GM12878 (cell line): ENCODE measurements around the gene IL15. TPM values are rescaled to one million over a fixed set of nuclear protein-coding genes. Genes with fewer than 3 reads are reported as not detected.

Experiments used
- ATAC-seq: fragments of 200-7000 bp; cut with Tn5 transposase; 3 replicates; pipeline ENCODE4 v1.9.1; 2020; ENCODE audit warnings: mild to moderate bottlenecking, moderate library complexity
- BruUV-seq: library from RNA; stranded (reverse); fragments of 400-500 nt; replicated peaks from 2 replicates; lab custom pipeline; 2021; lab: Mats Ljungman, UMichigan
- CTCF ChIA-PET: fragments of 300-600 bp; sonication (Branson Sonifier 250); formaldehyde crosslinking; extraction: SDS; loops from one replicate; lab custom pipeline; 2021; ENCODE audit warnings: inconsistent platforms; lab: Yijun Ruan, JAX
- POLR2A ChIA-PET: fragments of 350-600 bp; formaldehyde crosslinking; extraction: SDS; loops from one replicate; lab custom pipeline; 2021; ENCODE audit warnings: inconsistent platforms; lab: Charles Lee
- RAD21 ChIA-PET: fragments of 300-600 bp; sonication (Branson Sonifier 250); formaldehyde crosslinking; loops from one replicate; lab custom pipeline; 2023; ENCODE audit warnings: antibody characterized with exemption; ENCODE audit not compliant: unreplicated experiment; lab: Charles Lee
- SMC1A ChIA-PET: fragments of 300-600 bp; sonication (Branson Sonifier 250); formaldehyde crosslinking; loops from one replicate; lab custom pipeline; 2023; ENCODE audit not compliant: unreplicated experiment, uncharacterized antibody; lab: Charles Lee
- DNase-seq: peaks from one replicate; pipeline ENCODE4 v3.0.0-alpha.2; 2011; ENCODE audit warnings: low read depth, low spot score
- FAIRE-seq: peaks from 3 replicates; lab custom pipeline; 2011; peaks lifted over from hg19 to GRCh38; lab: Jason Lieb, UNC
- H2AFZ ChIP-seq: 2 replicates; pipeline ENCODE4 v1.6.0; 2011; ENCODE audit warnings: low read depth, low read length, control low read depth; ENCODE audit not compliant: control insufficient read depth
- H3K27ac ChIP-seq: 2 replicates; pipeline ENCODE4 v1.5.1; 2011; ENCODE audit warnings: control low read depth; ENCODE audit not compliant: control insufficient read depth, insufficient read depth
- H3K27me3 ChIP-seq, 2 experiments: replicated peaks in 1 of 2; 2 replicates each; pipeline versions ENCODE4 v1.6.0 to v1.6.1; 2011; ENCODE audit warnings: low read length in 1 of 2; ENCODE audit not compliant: control insufficient read depth in 2 of 2, insufficient read depth in 2 of 2
- H3K36me3 ChIP-seq, 2 experiments: 2 replicates each; pipeline ENCODE4 v1.5.1; 2011; ENCODE audit warnings: low read length in 1 of 2; ENCODE audit not compliant: control insufficient read depth in 2 of 2, insufficient read depth in 2 of 2
- H3K4me1 ChIP-seq: 2 replicates; pipeline ENCODE4 v1.6.1; 2011; ENCODE audit warnings: mild to moderate bottlenecking, low read length, moderate library complexity, mixed read lengths; ENCODE audit not compliant: control insufficient read depth, insufficient read depth
- H3K4me2 ChIP-seq: 2 replicates; pipeline ENCODE4 v1.6.0; 2011; ENCODE audit warnings: control low read depth; ENCODE audit not compliant: control insufficient read depth, insufficient read depth
- H3K4me3 ChIP-seq: fragments of 200-600 bp; sonication (generic); 2 replicates; pipeline ENCODE4 v1.5.1; 2016
- H3K79me2 ChIP-seq: 2 replicates; pipeline ENCODE4 v1.6.0; 2011; ENCODE audit warnings: low read length; ENCODE audit not compliant: control insufficient read depth, insufficient read depth
- H3K9ac ChIP-seq: 2 replicates; pipeline ENCODE4 v1.8.0; 2011; ENCODE audit warnings: low read length, control low read depth, mixed read lengths; ENCODE audit not compliant: control insufficient read depth, insufficient read depth
- H3K9me3 ChIP-seq: replicated peaks from 3 replicates; pipeline ENCODE4 v1.5.1; 2011; ENCODE audit warnings: mild to moderate bottlenecking, low read length; ENCODE audit not compliant: control insufficient read depth, insufficient read depth
- H4K20me1 ChIP-seq: 2 replicates; pipeline ENCODE4 v1.6.0; 2011; ENCODE audit not compliant: control insufficient read depth, insufficient read depth
- CEBPB ChIP-seq, 2 experiments: fragments of 150-350 bp in 1 of 2; IDR thresholded peaks; 2 replicates each; pipeline ENCODE4 v1.6.1; 2012 to 2014; ENCODE audit warnings: low read depth in 2 of 2, low read length in 2 of 2, borderline replicate concordance in 1 of 2, inconsistent platforms in 1 of 2
- CREB1 ChIP-seq: IDR thresholded peaks from 2 replicates; pipeline ENCODE4 v1.6.1; 2012; ENCODE audit warnings: low read depth, mild to moderate bottlenecking, inconsistent platforms
- GATAD2B ChIP-seq: fragments of 450-650 bp; conservative IDR thresholded peaks from 2 replicates; pipeline ENCODE4 v1.6.1; 2017; ENCODE audit warnings: low read depth, mild to moderate bottlenecking, moderate library complexity
- IKZF1 ChIP-seq: fragments of 450-650 bp; conservative IDR thresholded peaks from 2 replicates; pipeline ENCODE4 v1.6.1; 2017; ENCODE audit warnings: antibody characterized with exemption, mild to moderate bottlenecking
- JUNB ChIP-seq: IDR thresholded peaks from 2 replicates; pipeline ENCODE4 v1.6.1; 2016; ENCODE audit warnings: antibody characterized with exemption, mild to moderate bottlenecking
- LARP7 ChIP-seq: fragments of 450-650 bp; IDR thresholded peaks from 2 replicates; pipeline ENCODE4 v1.6.1; 2017; ENCODE audit warnings: mild to moderate bottlenecking
- NFIC ChIP-seq: IDR thresholded peaks from 2 replicates; pipeline ENCODE4 v1.6.1; 2012; ENCODE audit warnings: low read depth, mild to moderate bottlenecking, inconsistent platforms, low read length, moderate library complexity
- NR2C2 ChIP-seq: IDR thresholded peaks from 2 replicates; pipeline ENCODE4 v1.6.1; 2011; ENCODE audit warnings: borderline replicate concordance, low read depth; ENCODE audit not compliant: control insufficient read depth, insufficient read length
- RELA ChIP-seq: fragments of 450-650 bp; IDR thresholded peaks from 2 replicates; pipeline ENCODE4 v1.8.0; 2014; ENCODE audit warnings: borderline replicate concordance; ENCODE audit not compliant: partially characterized antibody
- SMAD5 ChIP-seq: IDR thresholded peaks from 2 replicates; pipeline ENCODE4 v1.6.1; 2016; ENCODE audit warnings: antibody characterized with exemption, low read depth
- SREBF2 ChIP-seq: IDR thresholded peaks from 2 replicates; pipeline ENCODE4 v1.6.1; 2012; ENCODE audit warnings: mild to moderate bottlenecking, low read length
- TAF1 ChIP-seq: IDR thresholded peaks from 2 replicates; pipeline ENCODE4 v1.6.1; 2011; ENCODE audit warnings: mild to moderate bottlenecking, low read depth, low read length, borderline replicate concordance
- ZBED1 ChIP-seq: IDR thresholded peaks from 2 replicates; pipeline ENCODE4 v1.6.1; 2016; ENCODE audit warnings: borderline replicate concordance
- ZSCAN29 ChIP-seq: fragments of 450-650 bp; IDR thresholded peaks from 2 replicates; pipeline ENCODE4 v1.6.1; 2017; ENCODE audit warnings: mild to moderate bottlenecking, moderate library complexity
- WGBS: methylation state at CpG from one replicate; pipeline ENCODE4 v1.1.6; 2016; ENCODE audit warnings: low lambda C conversion rate; ENCODE audit not compliant: insufficient replicate concordance, insufficient coverage; ENCODE audit errors: missing lambda C conversion rate; 5-methylcytosine and 5-hydroxymethylcytosine counted together
- in situ Hi-C: fragments of 300-500 bp; cut with MboI; formaldehyde crosslinking; loops from 9 replicates; pipeline ENCODE4 v1.14.3; 2018; ENCODE audit warnings: mixed read lengths
- intact Hi-C: fragments of 100-400 bp; cut with micrococcal nuclease; formaldehyde crosslinking; loops from one replicate; pipeline ENCODE4 v1.14.2; 2022; ENCODE audit not compliant: unreplicated experiment
- polyA plus RNA-seq, 11 experiments: library from polyadenylated mRNA; depleted of rRNA in 4 of 11; unstranded in 6 of 11; stranded (reverse) in 5 of 11; fragments of >200 nt; fragmentation: Nextera tagmentation in 4 of 11; fragmentation: Illumina TruSeq in 1 of 11; extraction: Ambion mirVana in 4 of 11; extraction: Trizol in 1 of 11; gene quantifications; 1 replicate in 1 of 11; 2 replicates in 10 of 11; pipeline versions ENCODE4 v1.2.1 to v1.2.3, GENCODE V29; 2011 to 2016; ENCODE audit warnings: inconsistent platforms in 2 of 11, missing spikeins in 2 of 11, low read depth in 1 of 11
- total RNA-seq, 4 experiments: library from RNA; depleted of rRNA in 3 of 4; stranded (reverse); fragments of >200 nt in 3 of 4; fragmentation: Illumina TruSeq in 1 of 4; extraction: Trizol in 1 of 4; gene quantifications; 2 replicates each; pipeline versions ENCODE4 v1.2.1 to v1.2.3, GENCODE V29; 2013 to 2021
- TF ChIP-seq, protein P1 (sequence below): fragments of 450-650 bp; IDR thresholded peaks from 2 replicates; pipeline ENCODE4 v1.6.1; 2016; ENCODE audit warnings: mild to moderate bottlenecking
- TF ChIP-seq, protein P2 (sequence below): IDR thresholded peaks from 2 replicates; pipeline ENCODE4 v1.6.1; 2011; ENCODE audit warnings: mild to moderate bottlenecking, low read depth, low read length, moderate library complexity; ENCODE audit not compliant: insufficient replicate concordance
- TF ChIP-seq, protein P3 (sequence below): fragments of 450-650 bp; conservative IDR thresholded peaks from 2 replicates; pipeline ENCODE4 v1.6.1; 2017; ENCODE audit warnings: mild to moderate bottlenecking, moderate library complexity

Gene IL15
- total and polyA plus RNA-seq, 10 of the 15 experiments (the other 5 are each of a cell fraction or from before 2014, with no cell fraction given): 6.0 to 11.4 (median 8.2) TPM

DNA sequence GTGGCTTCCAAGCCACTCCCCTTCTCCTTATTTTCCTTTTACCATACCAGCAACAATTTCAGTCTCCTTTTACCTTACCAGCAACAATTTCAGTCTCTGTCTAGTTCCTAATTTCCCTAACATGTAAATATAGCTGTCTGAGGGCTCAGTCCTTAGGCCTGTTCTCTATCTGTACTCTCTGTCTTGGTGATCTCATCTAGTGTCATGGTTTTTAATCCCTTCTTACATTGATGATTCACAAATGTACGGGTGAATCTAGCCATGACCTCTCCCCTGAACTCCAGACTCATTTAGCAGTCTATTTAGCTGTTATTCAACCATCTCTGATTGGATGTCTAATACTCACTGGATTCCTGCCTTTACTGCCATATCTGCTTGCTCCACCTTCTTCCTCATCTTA lies 7.2 kb downstream of the IL15 start:
- ChIA-PET POLR2A (no interaction called here), SMC1A (interaction anchor here (1.1 to 3.0 kb wide), 3 partner anchors 11 to 21 kb away, joined by 3 to 13 read pairs (median 3); no protein-coding TSS in a partner anchor), RAD21 (interaction anchor here (1.5 kb wide), 1 partner anchor 16 kb away, joined by 4 read pairs; no protein-coding TSS in a partner anchor), CTCF (interaction anchor here (0.7 to 1.7 kb wide), 2 partner anchors 11 to 344 kb away, joined by 3 to 7 read pairs; no protein-coding TSS in a partner anchor)
- DNase-seq (no peak), ATAC-seq (peak; percentile 66), FAIRE-seq (no peak)
- Histone ChIP-seq H3K79me2 (peaks cover 68% of the 10 kb centered on the region), H3K9ac (no peak overlapping the region), H3K27me3 (no peaks in the 10 kb centered on the region), H3K4me1 (peaks cover 3% of the 10 kb centered on the region; the same call in 1 of the 2 replicates), H3K9me3 (no peaks in the 10 kb centered on the region; the same call in 1 of the 3 replicates), H4K20me1 (no peaks in the 10 kb centered on the region), H3K36me3 (no peaks in the 10 kb centered on the region), H2AFZ (no peak overlapping the region), H3K27ac (peak overlapping the region; percentile 27), H3K4me2 (peak overlapping the region; percentile 11), H3K4me3 (no peak overlapping the region)
- in situ Hi-C loops: no loop called here
- WGBS: 0% methylated on average over 1 of the region's 1 CpG
- BruUV-seq: no TSS peak
- intact Hi-C loops: no loop called here
- no peak for TF ChIP-seq LARP7
- peak; percentile 42; the same call in 1 of the 2 replicates for TF ChIP-seq NFIC
- TF ChIP-seq RELA: no peak
- TF ChIP-seq, protein P1, sequence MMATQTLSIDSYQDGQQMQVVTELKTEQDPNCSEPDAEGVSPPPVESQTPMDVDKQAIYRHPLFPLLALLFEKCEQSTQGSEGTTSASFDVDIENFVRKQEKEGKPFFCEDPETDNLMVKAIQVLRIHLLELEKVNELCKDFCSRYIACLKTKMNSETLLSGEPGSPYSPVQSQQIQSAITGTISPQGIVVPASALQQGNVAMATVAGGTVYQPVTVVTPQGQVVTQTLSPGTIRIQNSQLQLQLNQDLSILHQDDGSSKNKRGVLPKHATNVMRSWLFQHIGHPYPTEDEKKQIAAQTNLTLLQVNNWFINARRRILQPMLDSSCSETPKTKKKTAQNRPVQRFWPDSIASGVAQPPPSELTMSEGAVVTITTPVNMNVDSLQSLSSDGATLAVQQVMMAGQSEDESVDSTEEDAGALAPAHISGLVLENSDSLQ: no peak
- TF ChIP-seq, protein P2, sequence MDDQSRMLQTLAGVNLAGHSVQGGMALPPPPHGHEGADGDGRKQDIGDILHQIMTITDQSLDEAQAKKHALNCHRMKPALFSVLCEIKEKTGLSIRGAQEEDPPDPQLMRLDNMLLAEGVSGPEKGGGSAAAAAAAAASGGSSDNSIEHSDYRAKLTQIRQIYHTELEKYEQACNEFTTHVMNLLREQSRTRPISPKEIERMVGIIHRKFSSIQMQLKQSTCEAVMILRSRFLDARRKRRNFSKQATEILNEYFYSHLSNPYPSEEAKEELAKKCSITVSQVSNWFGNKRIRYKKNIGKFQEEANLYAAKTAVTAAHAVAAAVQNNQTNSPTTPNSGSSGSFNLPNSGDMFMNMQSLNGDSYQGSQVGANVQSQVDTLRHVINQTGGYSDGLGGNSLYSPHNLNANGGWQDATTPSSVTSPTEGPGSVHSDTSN: no peak
- no peak for TF ChIP-seq GATAD2B
- TF ChIP-seq CEBPB (IDR thresholded peaks at IDR 0.05; ENCODE audit: borderline replicate concordance in 1 of 2, low read depth in 2 of 2, low read length in 2 of 2): no peak
- TF ChIP-seq SMAD5: no peak
- TF ChIP-seq JUNB: peak; percentile 19; the same call in 1 of the 2 replicates
- no peak for TF ChIP-seq ZSCAN29
- TF ChIP-seq SREBF2: no peak
- no peak for TF ChIP-seq NR2C2
- no peak for TF ChIP-seq TAF1
- TF ChIP-seq CREB1: peak; percentile 52; the same call in 1 of the 2 replicates
- TF ChIP-seq, protein P3, sequence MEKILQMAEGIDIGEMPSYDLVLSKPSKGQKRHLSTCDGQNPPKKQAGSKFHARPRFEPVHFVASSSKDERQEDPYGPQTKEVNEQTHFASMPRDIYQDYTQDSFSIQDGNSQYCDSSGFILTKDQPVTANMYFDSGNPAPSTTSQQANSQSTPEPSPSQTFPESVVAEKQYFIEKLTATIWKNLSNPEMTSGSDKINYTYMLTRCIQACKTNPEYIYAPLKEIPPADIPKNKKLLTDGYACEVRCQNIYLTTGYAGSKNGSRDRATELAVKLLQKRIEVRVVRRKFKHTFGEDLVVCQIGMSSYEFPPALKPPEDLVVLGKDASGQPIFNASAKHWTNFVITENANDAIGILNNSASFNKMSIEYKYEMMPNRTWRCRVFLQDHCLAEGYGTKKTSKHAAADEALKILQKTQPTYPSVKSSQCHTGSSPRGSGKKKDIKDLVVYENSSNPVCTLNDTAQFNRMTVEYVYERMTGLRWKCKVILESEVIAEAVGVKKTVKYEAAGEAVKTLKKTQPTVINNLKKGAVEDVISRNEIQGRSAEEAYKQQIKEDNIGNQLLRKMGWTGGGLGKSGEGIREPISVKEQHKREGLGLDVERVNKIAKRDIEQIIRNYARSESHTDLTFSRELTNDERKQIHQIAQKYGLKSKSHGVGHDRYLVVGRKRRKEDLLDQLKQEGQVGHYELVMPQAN: no peak
- TF ChIP-seq ZBED1: no peak
- no peak for TF ChIP-seq IKZF1
